AG09319 (cell line): ENCODE data around the gene SOCS3.

ENCODE experiments used
- DNase-seq: peaks from one replicate; pipeline ENCODE4 v3.0.0-alpha.2; 2010; ENCODE audit warnings: low read depth; ENCODE audit errors: extremely low read depth
- CTCF ChIP-seq: IDR thresholded peaks from 2 replicates; pipeline ENCODE4 v1.5.1; 2011; ENCODE audit warnings: low read depth, mild to moderate bottlenecking, inconsistent platforms, low read length, moderate library complexity

Gene SOCS3

GRCh38 chr17:78396441-78397337, 36.8 kb upstream of the SOCS3 start:
- TF ChIP-seq CTCF = no peak
- no peak for DNase-seq

GRCh38 chr17:78395155-78395554, 35.3 kb upstream of the SOCS3 start:
- no peak for DNase-seq
- TF ChIP-seq CTCF = no peak

DNA sequence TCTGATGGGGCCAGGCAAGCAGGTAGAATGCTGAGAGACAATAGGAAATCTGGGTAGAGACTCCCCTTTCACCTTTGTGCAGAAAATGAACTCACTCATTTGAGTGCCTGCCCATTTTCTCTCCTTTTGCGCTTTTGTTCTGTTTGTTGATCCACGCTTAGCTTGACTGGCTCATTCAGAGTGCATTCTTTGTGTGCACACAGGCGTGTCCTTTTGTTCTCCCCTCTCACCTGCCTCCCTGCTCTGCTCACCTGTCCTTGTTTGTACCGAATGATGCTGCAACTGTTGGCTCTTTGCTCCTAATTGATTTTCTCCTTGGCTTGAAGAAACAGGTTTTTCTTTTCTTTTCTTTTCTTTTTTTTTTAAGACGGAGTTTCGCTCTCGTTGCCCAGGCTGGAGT, 34.3 kb upstream of the SOCS3 start:
- TF ChIP-seq CTCF = no peak
- DNase-seq = no peak

GRCh38 chr17:78393575-78393974, 33.7 kb upstream of the SOCS3 start:
- no peak for DNase-seq
- no peak for TF ChIP-seq CTCF

- no peak for DNase-seq
- TF ChIP-seq CTCF = no peak
Measured at GRCh38 chr17:78392295-78392694, 32.4 kb upstream of the SOCS3 start.

GRCh38 chr17:78391843-78392242, 32.0 kb upstream of the SOCS3 start:
- no peak for DNase-seq
- no peak for TF ChIP-seq CTCF

DNA sequence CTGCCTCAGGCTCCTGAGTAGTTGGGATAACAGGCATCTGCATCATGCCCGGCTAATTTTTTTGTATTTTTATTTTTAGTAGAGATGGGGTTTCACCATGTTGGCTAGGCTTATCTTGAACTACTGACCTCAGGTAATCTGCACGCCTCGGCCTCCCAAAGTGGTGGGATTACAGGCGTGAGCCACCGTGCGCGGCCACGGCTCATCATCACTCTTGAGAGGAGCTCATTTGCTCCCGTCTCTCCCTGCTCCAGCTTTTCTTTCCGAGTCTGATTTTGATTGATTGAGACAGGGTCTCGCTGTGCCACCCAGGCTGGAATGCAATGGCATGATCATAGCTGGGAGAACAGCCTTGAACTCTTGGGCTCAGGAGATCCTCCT, 31.2 kb upstream of the SOCS3 start:
- no peak for DNase-seq
- TF ChIP-seq CTCF = no peak
